GM23338 (cell line): ENCODE data around the gene VEGFA. TPM values are rescaled to one million over a fixed set of nuclear protein-coding genes. Genes with fewer than 3 reads are reported as not detected.

Source experiments
- ATAC-seq: fragments of 200-7000 bp; cut with Tn5 transposase; 3 replicates; pipeline ENCODE4 v1.9.1; 2020
- DNase-seq: peaks from one replicate; pipeline ENCODE4 v3.0.0-alpha.2; 2015; ENCODE audit warnings: low spot score
- H2AFZ ChIP-seq: fragments of 200-600 bp; sonication (generic); 2 replicates; pipeline ENCODE4 v1.8.0; 2016; ENCODE audit warnings: antibody characterized with exemption, mild to moderate bottlenecking, moderate library complexity
- H3F3A ChIP-seq: fragments of 200-600 bp; sonication (generic); replicated peaks from 2 replicates; pipeline ENCODE4 v1.8.0; 2017; ENCODE audit warnings: antibody characterized with exemption, mixed run types, low read depth
- H3K27ac ChIP-seq: fragments of 200-600 bp; sonication (generic); 2 replicates; pipeline ENCODE4 v1.6.1; 2016; ENCODE audit warnings: low read depth
- H3K27me3 ChIP-seq: fragments of 200-600 bp; sonication (generic); 2 replicates; pipeline ENCODE4 v1.8.0; 2016; ENCODE audit warnings: mild to moderate bottlenecking, mixed run types, moderate library complexity; ENCODE audit not compliant: insufficient read depth
- H3K36me3 ChIP-seq: fragments of 200-600 bp; sonication (generic); 2 replicates; pipeline ENCODE4 v1.8.0; 2016; ENCODE audit warnings: mild to moderate bottlenecking; ENCODE audit not compliant: insufficient read depth
- H3K4me1 ChIP-seq: fragments of 200-600 bp; sonication (generic); 2 replicates; pipeline ENCODE4 v1.8.0; 2016; ENCODE audit warnings: mild to moderate bottlenecking, moderate library complexity; ENCODE audit not compliant: insufficient read depth
- H3K4me2 ChIP-seq: fragments of 200-600 bp; sonication (generic); 2 replicates; pipeline ENCODE4 v1.7.1; 2017; ENCODE audit warnings: mixed run types
- H3K4me3 ChIP-seq: fragments of 200-600 bp; sonication (generic); 2 replicates; pipeline ENCODE4 v1.6.1; 2016; ENCODE audit warnings: mixed run types
- H3K79me2 ChIP-seq: fragments of 200-600 bp; sonication (generic); replicated peaks from 2 replicates; pipeline ENCODE4 v1.8.0; 2017; ENCODE audit warnings: mild to moderate bottlenecking; ENCODE audit not compliant: insufficient read depth
- H3K9me2 ChIP-seq: fragments of 200-600 bp; sonication (generic); 2 replicates; pipeline ENCODE4 v1.8.0; 2017; ENCODE audit not compliant: insufficient read depth
- H4K20me1 ChIP-seq: fragments of 200-600 bp; sonication (generic); replicated peaks from 2 replicates; pipeline ENCODE4 v1.8.0; 2017; ENCODE audit warnings: mild to moderate bottlenecking; ENCODE audit not compliant: insufficient read depth
- H3K27ac Mint-ChIP-seq: 2 replicates; pipeline ENCODE4 v1.8.0; 2020; ENCODE audit warnings: inconsistent platforms, mild to moderate bottlenecking, moderate library complexity, mixed read lengths
- H3K27me3 Mint-ChIP-seq: 3 replicates; pipeline ENCODE4 v1.8.0; 2022; ENCODE audit warnings: low read depth, mild to moderate bottlenecking, moderate library complexity, mixed read lengths, inconsistent platforms; ENCODE audit not compliant: insufficient read depth, poor library complexity
- H3K36me3 Mint-ChIP-seq: 3 replicates; pipeline ENCODE4 v1.8.0; 2021; ENCODE audit warnings: low read depth, mild to moderate bottlenecking, inconsistent platforms, moderate library complexity, mixed read lengths
- H3K4me1 Mint-ChIP-seq: 3 replicates; pipeline ENCODE4 v1.8.0; 2020; ENCODE audit warnings: mild to moderate bottlenecking, inconsistent platforms, mixed read lengths
- H3K4me3 Mint-ChIP-seq: 3 replicates; pipeline ENCODE4 v1.8.0; 2021; ENCODE audit warnings: moderate library complexity, mild to moderate bottlenecking, inconsistent platforms, mixed read lengths
- H3K9me3 Mint-ChIP-seq: 3 replicates; pipeline ENCODE4 v1.8.0; 2020; ENCODE audit warnings: moderate library complexity, mild to moderate bottlenecking, inconsistent platforms, mixed read lengths
- CREB1 ChIP-seq: fragments of 250-450 bp; sonication (Bioruptor Pico); IDR thresholded peaks from 2 replicates; pipeline ENCODE4 v1.5.0; 2020; ENCODE audit warnings: low read depth, mild to moderate bottlenecking, moderate library complexity
- EZH2 ChIP-seq: fragments of 200-600 bp; sonication (generic); IDR thresholded peaks from one replicate; pipeline ENCODE4 v1.8.0; 2017; ENCODE audit warnings: antibody characterized with exemption, mild to moderate bottlenecking, low read depth; ENCODE audit not compliant: unreplicated experiment
- EZH2phosphoT487 ChIP-seq: fragments of 200-600 bp; sonication (generic); IDR thresholded peaks from one replicate; pipeline ENCODE4 v1.8.1; 2018; ENCODE audit warnings: antibody characterized with exemption; ENCODE audit not compliant: unreplicated experiment
- JUNB ChIP-seq: IDR thresholded peaks from one replicate; pipeline ENCODE4 v1.6.1; 2016; ENCODE audit warnings: antibody characterized with exemption; ENCODE audit not compliant: unreplicated experiment
- NANOG ChIP-seq: IDR thresholded peaks from 2 replicates; pipeline ENCODE4 v1.6.1; 2016; ENCODE audit warnings: antibody characterized with exemption, borderline replicate concordance
- POLR2AphosphoS5 ChIP-seq: IDR thresholded peaks from 2 replicates; pipeline ENCODE4 v1.6.1; 2016; ENCODE audit warnings: antibody characterized with exemption, low read depth
- STAT1 ChIP-seq: IDR thresholded peaks from one replicate; pipeline ENCODE4 v1.6.1; 2016; ENCODE audit warnings: antibody characterized with exemption; ENCODE audit not compliant: unreplicated experiment
- ZNF114 ChIP-seq: fragments of 250-450 bp; sonication (Bioruptor Pico); IDR thresholded peaks from 2 replicates; pipeline ENCODE4 v1.5.0; 2020; ENCODE audit warnings: mild to moderate bottlenecking, moderate library complexity
- ZNF331 ChIP-seq: fragments of 250-450 bp; sonication (Bioruptor Pico); IDR thresholded peaks from 2 replicates; pipeline ENCODE4 v1.5.0; 2020; ENCODE audit warnings: low read depth, mild to moderate bottlenecking, moderate library complexity
- polyA plus RNA-seq: library from polyadenylated mRNA; unstranded; fragments of >200 nt; fragmentation: Nextera tagmentation; extraction: Ambion mirVana; gene quantifications from 2 replicates; pipeline ENCODE4 v1.2.1, GENCODE V29; 2016
- total RNA-seq: library from RNA; depleted of rRNA; stranded (reverse); fragments of >200 nt; shearing (Covaris generic); gene quantifications from 2 replicates; pipeline ENCODE4 v1.2.3, GENCODE V29; 2014
- TF ChIP-seq, protein P1 (sequence below): IDR thresholded peaks from 2 replicates; pipeline ENCODE4 v1.6.1; 2016; ENCODE audit warnings: antibody characterized with exemption
- TF ChIP-seq, protein P2 (sequence below): IDR thresholded peaks from one replicate; pipeline ENCODE4 v1.6.1; 2018; ENCODE audit warnings: antibody characterized with exemption; ENCODE audit not compliant: unreplicated experiment
- TF ChIP-seq, protein P3 (sequence below), 2 experiments: fragments of 200-600 bp in 1 of 2; sonication (generic) in 1 of 2; conservative IDR thresholded peaks; 2 replicates each; pipeline versions ENCODE4 v1.5.1 to v1.6.1; 2016 to 2017; ENCODE audit warnings: antibody characterized with exemption in 2 of 2, low read depth in 2 of 2, mild to moderate bottlenecking in 2 of 2, moderate library complexity in 1 of 2

The VEGFA gene
- total and polyA plus RNA-seq, 2 experiments from 2014 or later = 10.9 to 61.1 TPM

DNA sequence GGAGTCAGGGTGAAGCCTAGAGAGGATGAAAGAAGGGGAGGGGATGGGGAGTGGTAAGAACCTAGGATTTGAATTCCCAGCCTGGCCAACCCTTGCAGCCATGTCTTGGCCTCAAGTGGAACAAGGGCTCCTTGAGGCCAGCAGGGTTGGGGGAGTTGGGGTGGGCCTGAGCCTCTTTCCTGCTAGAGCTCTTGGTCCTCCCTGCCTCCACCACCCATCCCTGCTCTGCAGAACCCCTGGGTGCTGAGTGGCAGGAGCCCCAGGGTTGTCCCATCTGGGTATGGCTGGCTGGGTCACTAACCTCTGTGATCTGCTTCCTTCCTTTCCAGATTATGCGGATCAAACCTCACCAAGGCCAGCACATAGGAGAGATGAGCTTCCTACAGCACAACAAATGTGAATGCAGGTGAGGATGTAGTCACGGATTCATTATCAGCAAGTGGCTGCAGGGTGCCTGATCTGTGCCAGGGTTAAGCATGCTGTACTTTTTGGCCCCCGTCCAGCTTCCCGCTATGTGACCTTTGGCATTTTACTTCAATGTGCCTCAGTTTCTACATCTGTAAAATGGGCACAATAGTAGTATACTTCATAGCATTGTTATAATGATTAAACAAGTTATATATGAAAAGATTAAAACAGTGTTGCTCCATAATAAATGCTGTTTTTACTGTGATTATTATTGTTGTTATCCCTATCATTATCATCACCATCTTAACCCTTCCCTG is 8.3 kb downstream of the VEGFA start (continued):
- TF ChIP-seq POLR2AphosphoS5 (no peak), ZNF331 (CRISPR knock-in tag) (no peak), EZH2phosphoT487 (no peak), JUNB (no peak)
- TF ChIP-seq, protein P1, sequence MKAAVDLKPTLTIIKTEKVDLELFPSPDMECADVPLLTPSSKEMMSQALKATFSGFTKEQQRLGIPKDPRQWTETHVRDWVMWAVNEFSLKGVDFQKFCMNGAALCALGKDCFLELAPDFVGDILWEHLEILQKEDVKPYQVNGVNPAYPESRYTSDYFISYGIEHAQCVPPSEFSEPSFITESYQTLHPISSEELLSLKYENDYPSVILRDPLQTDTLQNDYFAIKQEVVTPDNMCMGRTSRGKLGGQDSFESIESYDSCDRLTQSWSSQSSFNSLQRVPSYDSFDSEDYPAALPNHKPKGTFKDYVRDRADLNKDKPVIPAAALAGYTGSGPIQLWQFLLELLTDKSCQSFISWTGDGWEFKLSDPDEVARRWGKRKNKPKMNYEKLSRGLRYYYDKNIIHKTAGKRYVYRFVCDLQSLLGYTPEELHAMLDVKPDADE = no peak

DNA sequence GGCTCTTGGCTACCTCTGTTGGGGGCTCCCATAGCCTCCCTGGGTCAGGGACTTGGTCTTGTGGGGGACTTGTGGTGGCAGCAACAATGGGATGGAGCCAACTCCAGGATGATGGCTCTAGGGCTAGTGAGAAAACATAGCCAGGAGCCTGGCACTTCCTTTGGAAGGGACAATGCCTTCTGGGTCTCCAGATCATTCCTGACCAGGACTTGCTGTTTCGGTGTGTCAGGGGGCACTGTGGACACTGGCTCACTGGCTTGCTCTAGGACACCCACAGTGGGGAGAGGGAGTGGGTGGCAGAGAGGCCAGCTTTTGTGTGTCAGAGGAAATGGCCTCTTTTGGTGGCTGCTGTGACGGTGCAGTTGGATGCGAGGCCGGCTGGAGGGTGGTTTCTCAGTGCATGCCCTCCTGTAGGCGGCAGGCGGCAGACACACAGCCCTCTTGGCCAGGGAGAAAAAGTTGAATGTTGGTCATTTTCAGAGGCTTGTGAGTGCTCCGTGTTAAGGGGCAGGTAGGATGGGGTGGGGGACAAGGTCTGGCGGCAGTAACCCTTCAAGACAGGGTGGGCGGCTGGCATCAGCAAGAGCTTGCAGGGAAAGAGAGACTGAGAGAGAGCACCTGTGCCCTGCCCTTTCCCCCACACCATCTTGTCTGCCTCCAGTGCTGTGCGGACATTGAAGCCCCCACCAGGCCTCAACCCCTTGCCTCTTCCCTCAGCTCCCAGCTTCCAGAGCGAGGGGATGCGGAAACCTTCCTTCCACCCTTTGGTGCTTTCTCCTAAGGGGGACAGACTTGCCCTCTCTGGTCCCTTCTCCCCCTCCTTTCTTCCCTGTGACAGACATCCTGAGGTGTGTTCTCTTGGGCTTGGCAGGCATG is 9.2 kb downstream of the VEGFA start:
- Mint-ChIP-seq H3K4me3 (no peak overlapping the region), H3K27me3 (peaks cover 10% of the 10 kb centered on the region), H3K27ac (no peak overlapping the region), H3K4me1 (peaks cover 16% of the 10 kb centered on the region), H3K36me3 (peaks cover 86% of the 10 kb centered on the region), H3K9me3 (no peaks in the 10 kb centered on the region; the same call in 2 of the 3 replicates)
- no peaks in the 10 kb centered on the region for H3F3A ChIP-seq
- DNase-seq = no peak
- H4K20me1 ChIP-seq = peaks cover 27% of the 10 kb centered on the region; the same call in 1 of the 2 replicates
- H3K4me1 ChIP-seq = peaks cover 13% of the 10 kb centered on the region
- no peaks in the 10 kb centered on the region for H3K9me2 ChIP-seq
- no peak overlapping the region for H3K27ac ChIP-seq
- peaks cover 22% of the 10 kb centered on the region for H3K36me3 ChIP-seq
- H2AFZ ChIP-seq = no peak overlapping the region
- H3K79me2 ChIP-seq = peaks cover 43% of the 10 kb centered on the region
- no peaks in the 10 kb centered on the region for H3K27me3 ChIP-seq
- H3K4me3 ChIP-seq = no peak overlapping the region
- H3K4me2 ChIP-seq = no peak overlapping the region
- no peak for ATAC-seq
- TF ChIP-seq STAT1 (no peak), ZNF331 (CRISPR knock-in tag) (no peak), ZNF114 (CRISPR knock-in tag) (no peak), JUNB (no peak), EZH2phosphoT487 (no peak), POLR2AphosphoS5 (no peak), NANOG (no peak), CREB1 (CRISPR knock-in tag) (no peak), EZH2 (no peak)
- TF ChIP-seq, protein P1 = no peak
- TF ChIP-seq, protein P2, sequence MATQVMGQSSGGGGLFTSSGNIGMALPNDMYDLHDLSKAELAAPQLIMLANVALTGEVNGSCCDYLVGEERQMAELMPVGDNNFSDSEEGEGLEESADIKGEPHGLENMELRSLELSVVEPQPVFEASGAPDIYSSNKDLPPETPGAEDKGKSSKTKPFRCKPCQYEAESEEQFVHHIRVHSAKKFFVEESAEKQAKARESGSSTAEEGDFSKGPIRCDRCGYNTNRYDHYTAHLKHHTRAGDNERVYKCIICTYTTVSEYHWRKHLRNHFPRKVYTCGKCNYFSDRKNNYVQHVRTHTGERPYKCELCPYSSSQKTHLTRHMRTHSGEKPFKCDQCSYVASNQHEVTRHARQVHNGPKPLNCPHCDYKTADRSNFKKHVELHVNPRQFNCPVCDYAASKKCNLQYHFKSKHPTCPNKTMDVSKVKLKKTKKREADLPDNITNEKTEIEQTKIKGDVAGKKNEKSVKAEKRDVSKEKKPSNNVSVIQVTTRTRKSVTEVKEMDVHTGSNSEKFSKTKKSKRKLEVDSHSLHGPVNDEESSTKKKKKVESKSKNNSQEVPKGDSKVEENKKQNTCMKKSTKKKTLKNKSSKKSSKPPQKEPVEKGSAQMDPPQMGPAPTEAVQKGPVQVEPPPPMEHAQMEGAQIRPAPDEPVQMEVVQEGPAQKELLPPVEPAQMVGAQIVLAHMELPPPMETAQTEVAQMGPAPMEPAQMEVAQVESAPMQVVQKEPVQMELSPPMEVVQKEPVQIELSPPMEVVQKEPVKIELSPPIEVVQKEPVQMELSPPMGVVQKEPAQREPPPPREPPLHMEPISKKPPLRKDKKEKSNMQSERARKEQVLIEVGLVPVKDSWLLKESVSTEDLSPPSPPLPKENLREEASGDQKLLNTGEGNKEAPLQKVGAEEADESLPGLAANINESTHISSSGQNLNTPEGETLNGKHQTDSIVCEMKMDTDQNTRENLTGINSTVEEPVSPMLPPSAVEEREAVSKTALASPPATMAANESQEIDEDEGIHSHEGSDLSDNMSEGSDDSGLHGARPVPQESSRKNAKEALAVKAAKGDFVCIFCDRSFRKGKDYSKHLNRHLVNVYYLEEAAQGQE = no peak
- TF ChIP-seq, protein P3, sequence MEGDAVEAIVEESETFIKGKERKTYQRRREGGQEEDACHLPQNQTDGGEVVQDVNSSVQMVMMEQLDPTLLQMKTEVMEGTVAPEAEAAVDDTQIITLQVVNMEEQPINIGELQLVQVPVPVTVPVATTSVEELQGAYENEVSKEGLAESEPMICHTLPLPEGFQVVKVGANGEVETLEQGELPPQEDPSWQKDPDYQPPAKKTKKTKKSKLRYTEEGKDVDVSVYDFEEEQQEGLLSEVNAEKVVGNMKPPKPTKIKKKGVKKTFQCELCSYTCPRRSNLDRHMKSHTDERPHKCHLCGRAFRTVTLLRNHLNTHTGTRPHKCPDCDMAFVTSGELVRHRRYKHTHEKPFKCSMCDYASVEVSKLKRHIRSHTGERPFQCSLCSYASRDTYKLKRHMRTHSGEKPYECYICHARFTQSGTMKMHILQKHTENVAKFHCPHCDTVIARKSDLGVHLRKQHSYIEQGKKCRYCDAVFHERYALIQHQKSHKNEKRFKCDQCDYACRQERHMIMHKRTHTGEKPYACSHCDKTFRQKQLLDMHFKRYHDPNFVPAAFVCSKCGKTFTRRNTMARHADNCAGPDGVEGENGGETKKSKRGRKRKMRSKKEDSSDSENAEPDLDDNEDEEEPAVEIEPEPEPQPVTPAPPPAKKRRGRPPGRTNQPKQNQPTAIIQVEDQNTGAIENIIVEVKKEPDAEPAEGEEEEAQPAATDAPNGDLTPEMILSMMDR (conservative IDR thresholded peaks at IDR 0.05; ENCODE audit: low read depth in 2 of 2) = no peak
